Bronchus fibroblast of lung (primary cell): ENCODE measurements around the gene LILRA2. TPM values are rescaled to one million over a fixed set of nuclear protein-coding genes. Genes with fewer than 3 reads are reported as not detected.

Experiments
- total RNA-seq: library from RNA; depleted of rRNA; stranded (reverse); fragments of >200 nt; gene quantifications from 2 replicates; pipeline ENCODE4 v1.2.3, GENCODE V29; 2015

Gene LILRA2
- not detected in 2 replicates for total RNA-seq

GRCh38 chr19:54573330-54573872 lies at the start of gene LILRA2:
TSS of gene LILRA2 (plus strand) at chr19:54573790. CDS start at chr19:54573879, 89 bp downstream.

GRCh38 chr19:54593445-54593844 lies 19.9 kb downstream of the LILRA2 start, which contains the start of gene LILRA1:
TSS of gene LILRA1 (plus strand) at chr19:54593632. CDS start at chr19:54594245, 613 bp downstream.

GRCh38 chr19:54630262-54630661 lies 56.7 kb downstream of the LILRA2 start, which contains the start of gene LILRB1:
TSS of gene LILRB1 (plus strand) at chr19:54630484. CDS start at chr19:54631074, 590 bp downstream.

Other genes with a start within 250 kb of the LILRA2 start
- not detected in 2 replicates for gene LILRA4, start 234.6 kb upstream of the LILRA2 start, total RNA-seq
- not detected in 2 replicates for gene LAIR1, start 208.9 kb upstream of the LILRA2 start, total RNA-seq
- not detected in 2 replicates for gene TTYH1, start 158.3 kb upstream of the LILRA2 start, total RNA-seq
- gene LENG8, start 124.6 kb upstream of the LILRA2 start, total RNA-seq = 30.9 and 31.1 TPM in 2 replicates
- gene LENG9, start 110.0 kb upstream of the LILRA2 start, total RNA-seq = 5.1 and 5.5 TPM in 2 replicates
- 26.5 and 30.4 TPM in 2 replicates for gene CDC42EP5, start 100.5 kb upstream of the LILRA2 start, total RNA-seq
- gene LAIR2, start 71.0 kb upstream of the LILRA2 start, total RNA-seq = not detected in 2 replicates
- gene LILRA1, start 19.8 kb downstream of the LILRA2 start, total RNA-seq = not detected in 2 replicates
- gene LILRB1, start 56.7 kb downstream of the LILRA2 start, total RNA-seq = not detected in 2 replicates
- gene LILRB4, start 89.2 kb downstream of the LILRA2 start, total RNA-seq = not detected in 2 replicates
- gene KIR3DL3, start 150.7 kb downstream of the LILRA2 start, total RNA-seq = not detected in 2 replicates
- gene KIR2DL3, start 164.7 kb downstream of the LILRA2 start, total RNA-seq = not detected in 2 replicates
- not detected in 2 replicates for gene KIR2DL1, start 196.0 kb downstream of the LILRA2 start, total RNA-seq
- gene KIR2DL4, start 229.8 kb downstream of the LILRA2 start, total RNA-seq = not detected in 2 replicates
- not detected in 2 replicates for gene KIR3DL1, start 242.7 kb downstream of the LILRA2 start, total RNA-seq